Tibial nerve (tissue), 3 donors: ENCODE results near the gene MOGAT3.

Experiments
- CTCF ChIP-seq, 5 experiments: fragments of 200-600 bp in 3 of 5; fragments of 450-650 bp in 2 of 5; sonication (generic) in 3 of 5; IDR thresholded peaks; one replicate each; pipeline ENCODE4 v1.5.1; 2016 to 2019; ENCODE audit warnings: antibody characterized with exemption in 5 of 5, mild to moderate bottlenecking in 3 of 5, moderate library complexity in 2 of 5
- POLR2A ChIP-seq, 2 donors: fragments of 450-650 bp; IDR thresholded peaks; one replicate each; pipeline ENCODE4 v1.6.1; 2017; ENCODE audit warnings: antibody characterized with exemption in 2 of 2, mild to moderate bottlenecking in 2 of 2, moderate library complexity in 2 of 2

DNA sequence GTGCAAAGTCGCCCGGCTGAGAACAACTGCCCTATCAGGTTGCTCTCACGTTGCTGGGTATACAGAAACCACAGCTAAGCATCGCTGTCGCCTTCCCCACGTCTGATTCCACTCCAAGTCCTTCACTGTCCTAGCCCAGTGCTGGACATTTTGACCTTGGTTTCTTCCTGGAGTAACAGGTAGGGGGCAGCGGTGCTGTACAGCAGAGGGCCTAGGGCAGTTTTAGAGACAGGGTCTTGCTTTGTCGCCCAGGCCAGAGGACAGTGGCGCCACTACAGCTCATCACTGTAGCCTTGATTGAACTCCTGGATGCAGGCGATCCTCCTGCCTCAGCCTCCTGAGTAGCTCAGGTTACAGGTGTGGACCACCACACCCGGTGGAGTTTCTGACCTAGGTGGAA is 34.2 kb upstream of the MOGAT3 start:
- no peak for TF ChIP-seq POLR2A (IDR thresholded peaks at IDR 0.05)
- TF ChIP-seq CTCF (IDR thresholded peaks at IDR 0.05) = peak in 2 of 5 experiments; percentile 18 to 20
